Activated CD8-positive, alpha-beta T cell treated with anti-CD3 and anti-CD28 coated beads, Interleukin-2, amount 10 ng/mL, durations not matched to agents 7 days and 5 days (primary cell): Measurements from ENCODE around the gene BCLAF1. TPM values are rescaled to one million over a fixed set of nuclear protein-coding genes. Genes with fewer than 3 reads are reported as not detected.
"Not testable (repeated sequence)": the region's sequence is repeated elsewhere in the genome, so short reads cannot be mapped to it uniquely, and the experiment has no call there.

Experiments used
- ATAC-seq: fragments of 150-1000 bp; cut with Tn5 transposase; one replicate; pipeline ENCODE4 v1.10.0; 2021; ENCODE audit warnings: moderate library complexity
- CTCF ChIA-PET: fragments of 350-600 bp; sonication (Branson Sonifier 250); formaldehyde crosslinking; loops from one replicate; lab custom pipeline; 2021; ENCODE audit warnings: antibody characterized with exemption; lab: Charles Lee
- POLR2A ChIA-PET: fragments of 350-600 bp; sonication (Branson Sonifier 250); formaldehyde crosslinking; loops from one replicate; lab custom pipeline; 2021; ENCODE audit warnings: antibody characterized with exemption; lab: Charles Lee
- DNase-seq: peaks from one replicate; pipeline ENCODE4 v3.0.0-alpha.2; 2020
- H3K27ac Mint-ChIP-seq: one replicate; pipeline ENCODE4 v1.8.0; 2021; ENCODE audit warnings: mild to moderate bottlenecking, mixed read lengths
- H3K27me3 Mint-ChIP-seq: one replicate; pipeline ENCODE4 v1.8.0; 2021; ENCODE audit warnings: low read depth, mixed read lengths
- H3K36me3 Mint-ChIP-seq: one replicate; pipeline ENCODE4 v1.8.0; 2021; ENCODE audit warnings: low read depth, mixed read lengths
- H3K4me1 Mint-ChIP-seq: one replicate; pipeline ENCODE4 v1.8.0; 2021; ENCODE audit warnings: low read depth, mixed read lengths
- H3K4me3 Mint-ChIP-seq: one replicate; pipeline ENCODE4 v1.8.0; 2021; ENCODE audit warnings: mild to moderate bottlenecking, mixed read lengths
- H3K9me3 Mint-ChIP-seq: one replicate; pipeline ENCODE4 v1.8.0; 2022; ENCODE audit warnings: mixed read lengths; ENCODE audit not compliant: insufficient read depth
- total RNA-seq, 2 experiments: library from RNA; stranded (reverse); gene quantifications; one replicate each; pipeline ENCODE4 v1.2.3, GENCODE V29; 2021

BCLAF1 gene
- total RNA-seq, 2 experiments from 2014 or later = 126 to 133 TPM

DNA sequence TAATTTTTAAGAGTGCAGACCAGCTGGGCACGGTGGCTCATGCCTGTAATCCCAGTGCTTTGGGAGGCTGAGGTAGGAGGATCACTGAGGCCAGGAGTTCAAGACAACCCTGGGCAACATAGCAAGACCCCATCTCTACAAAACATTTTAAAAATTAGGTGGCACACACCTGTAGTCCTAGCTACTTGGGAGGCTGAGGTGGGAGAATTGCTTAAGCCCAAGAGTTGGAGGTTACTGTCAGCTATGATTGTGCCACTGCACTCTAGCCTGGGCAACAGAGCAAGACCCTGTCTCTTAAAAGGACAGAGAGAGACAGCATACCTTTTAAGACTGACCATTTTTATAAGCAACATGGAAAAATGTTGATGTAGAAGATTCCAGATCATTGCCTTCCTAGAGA is 18.8 kb upstream of the BCLAF1 start:
- H3K4me3 Mint-ChIP-seq, DNase-seq, H3K27ac Mint-ChIP-seq, H3K27me3 Mint-ChIP-seq, H3K9me3 Mint-ChIP-seq, ATAC-seq, H3K4me1 Mint-ChIP-seq, H3K36me3 Mint-ChIP-seq: not testable (repeated sequence)
- ChIA-PET POLR2A (interaction anchor here (2.2 kb wide), 1 partner anchor 18 kb away, joined by 6 read pairs; the partner anchor contains the start of gene BCLAF1), CTCF (interaction anchor here (1.0 to 1.4 kb wide), 2 partner anchors 9 to 18 kb away, joined by 3 to 7 read pairs; no protein-coding TSS in a partner anchor)

DNA sequence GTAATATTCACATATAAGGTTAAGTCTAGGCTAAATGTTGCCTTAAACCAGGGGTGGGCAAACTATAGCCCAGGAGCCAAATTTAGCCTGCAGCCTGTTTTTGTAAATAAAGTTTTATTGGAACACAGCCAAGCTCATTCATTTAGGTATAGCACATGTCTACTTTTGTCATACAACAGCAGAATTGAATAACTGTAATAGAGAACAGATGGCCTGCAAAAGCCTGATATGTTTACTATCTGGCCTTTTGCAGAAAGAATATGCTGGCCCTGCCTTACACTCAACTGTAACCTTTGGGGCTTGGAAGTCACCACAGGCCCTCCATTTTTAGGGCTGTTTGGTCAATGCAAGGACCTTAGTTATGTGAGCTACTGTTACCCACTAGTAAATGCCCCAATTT is 17.7 kb upstream of the BCLAF1 start:
- ChIA-PET POLR2A (interaction anchor here (2.2 kb wide), 1 partner anchor 17 kb away, joined by 6 read pairs; the partner anchor contains the start of gene BCLAF1), CTCF (no interaction called here)
- DNase-seq = no peak
- Mint-ChIP-seq H3K4me1 (no peaks in the 10 kb centered on the region), H3K27ac (no peak overlapping the region), H3K27me3 (peaks cover 5% of the 10 kb centered on the region), H3K9me3 (no peaks in the 10 kb centered on the region), H3K36me3 (no peaks in the 10 kb centered on the region), H3K4me3 (no peak overlapping the region)
- ATAC-seq = no peak

DNA sequence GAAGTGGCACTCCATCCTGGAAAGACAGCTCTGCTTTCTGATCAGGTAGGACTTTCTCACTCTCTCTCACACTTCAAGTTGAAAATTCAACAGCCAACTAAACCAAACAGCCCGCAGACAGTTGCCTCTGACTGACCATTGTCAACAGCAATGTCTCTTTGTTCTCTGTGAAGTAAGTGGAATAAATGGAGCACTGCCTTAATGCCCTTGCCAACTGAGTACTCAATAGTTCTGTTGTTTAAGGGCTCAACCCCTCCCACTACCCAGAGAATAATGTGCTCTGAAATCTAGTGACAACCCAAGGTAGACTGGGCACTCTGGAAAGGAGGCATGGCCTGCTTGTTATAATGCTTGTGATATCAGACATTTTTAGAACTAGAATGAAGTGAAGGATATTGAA is 16.8 kb upstream of the BCLAF1 start:
- Mint-ChIP-seq H3K4me1 (no peaks in the 10 kb centered on the region), H3K27ac (no peak overlapping the region), H3K4me3 (no peak overlapping the region), H3K27me3 (peaks cover 2% of the 10 kb centered on the region), H3K9me3 (no peaks in the 10 kb centered on the region), H3K36me3 (no peaks in the 10 kb centered on the region)
- ChIA-PET POLR2A (interaction anchor here (1.0 kb wide), 1 partner anchor 17 kb away, joined by 3 read pairs; the partner anchor contains the start of gene BCLAF1), CTCF (no interaction called here)
- no peak for ATAC-seq
- DNase-seq = no peak

- ChIA-PET CTCF (interaction anchor here (2.0 kb wide), 1 partner anchor 13 kb away, joined by 6 read pairs; no protein-coding TSS in a partner anchor), POLR2A (interaction anchor here (0.8 kb wide), 1 partner anchor 14 kb away, joined by 3 read pairs; no protein-coding TSS in a partner anchor)
- Mint-ChIP-seq H3K27me3 (peaks cover 4% of the 10 kb centered on the region), H3K9me3 (no peaks in the 10 kb centered on the region), H3K36me3 (no peaks in the 10 kb centered on the region), H3K4me3 (no peak overlapping the region), H3K27ac (no peak overlapping the region), H3K4me1 (no peaks in the 10 kb centered on the region)
- DNase-seq (no peak), ATAC-seq (no peak)
Measured at GRCh38 chr6:136304410-136304809, 14.8 kb upstream of the BCLAF1 start.

- POLR2A ChIA-PET = no interaction called here
- CTCF ChIA-PET = interaction anchor here (2.0 kb wide), 1 partner anchor 14 kb away, joined by 6 read pairs; no protein-coding TSS in a partner anchor
- Mint-ChIP-seq H3K27ac (no peak overlapping the region), H3K9me3 (no peaks in the 10 kb centered on the region), H3K36me3 (no peaks in the 10 kb centered on the region), H3K4me1 (no peaks in the 10 kb centered on the region), H3K4me3 (no peak overlapping the region), H3K27me3 (peaks cover 4% of the 10 kb centered on the region)
- ATAC-seq = no peak
- no peak for DNase-seq
Measured at GRCh38 chr6:136303516-136303915, 13.9 kb upstream of the BCLAF1 start.

- peaks cover 19% of the 10 kb centered on the region for H3K4me1 Mint-ChIP-seq
- H3K27me3 Mint-ChIP-seq = peaks cover 2% of the 10 kb centered on the region
- H3K9me3 Mint-ChIP-seq = no peaks in the 10 kb centered on the region
- ChIA-PET CTCF (no interaction called here), POLR2A (interaction anchor here (1.0 kb wide), 1 partner anchor 44 kb away, joined by 5 read pairs; the partner anchor contains the start of gene MTFR2)
- ATAC-seq = no peak
- H3K36me3 Mint-ChIP-seq = peaks cover 2% of the 10 kb centered on the region
- H3K27ac Mint-ChIP-seq = no peak overlapping the region
- H3K4me3 Mint-ChIP-seq = no peak overlapping the region
- no peak for DNase-seq
Measured at GRCh38 chr6:136294621-136295020, 5.0 kb upstream of the BCLAF1 start.

DNA sequence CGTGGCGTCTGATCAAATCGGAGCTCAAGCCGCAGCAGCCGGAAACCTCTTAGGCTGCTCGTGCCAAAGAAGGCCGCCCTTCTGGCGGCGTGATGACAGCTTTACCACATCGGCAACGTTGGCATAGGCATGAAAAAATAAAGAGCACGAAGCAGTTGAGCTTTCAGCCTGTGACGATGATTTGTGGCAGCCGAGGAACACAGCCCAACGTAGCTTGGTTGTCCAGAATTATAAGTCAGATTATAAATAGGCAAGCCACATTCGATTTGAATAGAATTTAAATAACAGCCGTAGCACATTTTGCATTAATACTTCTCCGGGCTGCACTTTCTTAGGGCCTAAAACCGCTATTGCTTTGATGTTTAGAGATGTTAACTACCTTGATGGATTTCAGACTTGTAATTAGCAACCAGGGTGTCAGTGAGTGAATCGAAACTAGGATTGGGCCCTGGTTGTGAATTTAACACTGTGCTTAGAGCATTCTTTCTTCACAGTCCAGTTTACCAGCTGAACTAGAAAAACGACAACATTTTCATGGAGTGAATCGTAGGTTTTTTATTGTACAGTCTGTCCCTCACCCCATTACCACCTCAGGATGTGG is 864 bp upstream of the BCLAF1 start:
- Mint-ChIP-seq H3K27ac (peak overlapping the region; percentile 100), H3K9me3 (no peaks in the 10 kb centered on the region), H3K4me1 (peaks cover 43% of the 10 kb centered on the region), H3K36me3 (peaks cover 33% of the 10 kb centered on the region), H3K4me3 (peak overlapping the region; percentile 98), H3K27me3 (no peaks in the 10 kb centered on the region)
- ATAC-seq = peak; percentile 45
- ChIA-PET POLR2A (interaction anchor here (0.6 to 6.1 kb wide), 42 partner anchors 8 to 1590 kb away, joined by 3 to 140 read pairs (median 6); partner anchors contain the start of genes AHI1, HBS1L, MAP3K5 and MTFR2), CTCF (interaction anchor here (0.5 to 3.1 kb wide), 13 partner anchors 9 to 1146 kb away, joined by 3 to 17 read pairs (median 4); partner anchors contain the start of genes MAP3K5, MAP7 and MTFR2)
- DNase-seq = peak; percentile 91

GRCh38 chr6:136289327-136289578 is 393 bp downstream of the BCLAF1 start:
- H3K9me3 Mint-ChIP-seq = no peaks in the 10 kb centered on the region
- CTCF ChIA-PET = interaction anchor here (1.6 to 3.1 kb wide), 7 partner anchors 12 to 503 kb away, joined by 4 to 17 read pairs (median 10); partner anchors contain the start of genes MAP3K5 and MTFR2
- H3K4me1 Mint-ChIP-seq = peaks cover 56% of the 10 kb centered on the region

DNA sequence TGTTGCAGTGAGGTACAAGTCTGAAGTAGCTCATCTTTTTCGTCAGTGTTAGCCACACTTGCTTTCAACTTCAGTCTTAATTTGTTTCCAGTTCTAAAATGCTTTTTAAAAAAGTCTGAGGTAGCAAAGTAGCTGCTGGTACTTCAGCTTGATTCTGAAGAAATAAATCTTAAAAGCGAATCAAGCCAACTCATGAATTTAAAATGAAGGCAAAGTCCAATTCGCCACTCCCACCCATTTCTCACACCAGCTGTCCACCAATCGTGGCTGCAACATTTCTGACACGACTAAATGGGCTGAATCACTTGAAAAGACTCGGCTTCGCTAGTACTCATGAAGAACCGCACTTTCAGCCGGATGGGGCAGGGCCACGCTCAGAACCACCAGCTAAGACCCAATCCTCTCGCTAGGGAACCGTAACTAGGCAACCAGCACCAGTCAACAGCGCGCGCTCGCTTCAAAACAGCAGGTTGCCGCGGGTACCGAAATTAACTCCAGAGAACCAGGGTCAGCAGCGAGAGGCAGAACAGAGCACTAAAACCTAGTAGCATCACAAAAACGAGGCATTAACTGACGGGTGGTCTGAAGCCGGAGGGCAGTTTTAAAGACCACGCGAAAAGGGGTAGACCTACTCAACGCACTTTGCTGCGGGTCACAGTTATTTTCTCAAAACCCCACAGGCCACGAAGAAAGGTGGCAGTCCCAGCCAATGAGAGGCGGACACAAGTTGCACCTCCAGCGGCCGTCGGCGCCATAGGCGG is 900 bp downstream of the BCLAF1 start:
- H3K4me3 Mint-ChIP-seq = peak overlapping the region; percentile 98
- peak overlapping the region; percentile 100 for H3K27ac Mint-ChIP-seq
- H3K9me3 Mint-ChIP-seq = no peaks in the 10 kb centered on the region
- ChIA-PET CTCF (interaction anchor here (0.5 to 3.9 kb wide), 12 partner anchors 11 to 1275 kb away, joined by 3 to 28 read pairs (median 5); partner anchors contain the start of genes MAP3K5 and MTFR2), POLR2A (interaction anchor here (0.6 to 6.1 kb wide), 24 partner anchors 8 to 1349 kb away, joined by 3 to 140 read pairs (median 4); partner anchors contain the start of genes AHI1, MTFR2 and MYB)
- peaks cover 44% of the 10 kb centered on the region for H3K36me3 Mint-ChIP-seq
- ATAC-seq (peak; percentile 67), DNase-seq (peak; percentile 93)
- peaks cover 59% of the 10 kb centered on the region for H3K4me1 Mint-ChIP-seq
- H3K27me3 Mint-ChIP-seq = no peaks in the 10 kb centered on the region

More at GRCh38 chr6:136289327-136289578, 393 bp downstream of the BCLAF1 start:
- POLR2A ChIA-PET = interaction anchor here (0.6 to 6.1 kb wide), 33 partner anchors 8 to 1349 kb away, joined by 3 to 140 read pairs (median 6); partner anchors contain the start of genes AHI1, HBS1L, MAP3K5 and MTFR2
- H3K27me3 Mint-ChIP-seq = no peaks in the 10 kb centered on the region
- peaks cover 44% of the 10 kb centered on the region for H3K36me3 Mint-ChIP-seq
- H3K27ac Mint-ChIP-seq = peak overlapping the region; percentile 100
- H3K4me3 Mint-ChIP-seq = peak overlapping the region; percentile 98
- peak; percentile 95 for DNase-seq
- peak; percentile 48 for ATAC-seq

GRCh38 chr6:136284909-136285308 is 4.7 kb downstream of the BCLAF1 start:
- peak overlapping the region; percentile 19 for H3K4me3 Mint-ChIP-seq
- no peaks in the 10 kb centered on the region for H3K9me3 Mint-ChIP-seq
- ATAC-seq = no peak
- CTCF ChIA-PET = interaction anchor here (3.9 kb wide), 1 partner anchor 32 kb away, joined by 28 read pairs; no protein-coding TSS in a partner anchor
- DNase-seq = no peak
- peak overlapping the region; percentile 67 for H3K27ac Mint-ChIP-seq
- POLR2A ChIA-PET = interaction anchor here (1.3 to 6.1 kb wide), 2 partner anchors 32 to 34 kb away, joined by 3 to 140 read pairs; partner anchors contain the start of gene MTFR2
- H3K36me3 Mint-ChIP-seq = peaks cover 67% of the 10 kb centered on the region
- H3K27me3 Mint-ChIP-seq = no peaks in the 10 kb centered on the region
- H3K4me1 Mint-ChIP-seq = peaks cover 73% of the 10 kb centered on the region

GRCh38 chr6:136282906-136283305 is 6.7 kb downstream of the BCLAF1 start:
- ATAC-seq (peak; percentile 29), DNase-seq (no peak)
- ChIA-PET POLR2A (interaction anchor here (0.8 to 4.2 kb wide), 3 partner anchors 7 to 32 kb away, joined by 3 to 38 read pairs (median 7); partner anchors contain the start of genes BCLAF1 and MTFR2), CTCF (interaction anchor here (0.8 to 2.7 kb wide), 3 partner anchors 10 to 34 kb away, joined by 3 to 13 read pairs (median 4); no protein-coding TSS in a partner anchor)
- Mint-ChIP-seq H3K4me3 (peak overlapping the region; percentile 31), H3K9me3 (no peaks in the 10 kb centered on the region), H3K36me3 (peaks cover 59% of the 10 kb centered on the region), H3K27me3 (no peaks in the 10 kb centered on the region), H3K4me1 (peaks cover 70% of the 10 kb centered on the region), H3K27ac (no peak overlapping the region)
